Fibroblast of pulmonary artery (primary cell): ENCODE data around the gene LAMB4.

Source experiments
- DNase-seq: peaks from one replicate; pipeline ENCODE4 v3.0.0-alpha.2; 2010; ENCODE audit warnings: low read depth
- H3K4me3 ChIP-seq: replicated peaks from 2 replicates; pipeline ENCODE4 v1.5.1; 2011; ENCODE audit warnings: low read depth, mild to moderate bottlenecking, control low read depth, low read length, moderate library complexity
- TF ChIP-seq, protein P1 (sequence below): IDR thresholded peaks from 2 replicates; pipeline ENCODE4 v1.5.1; 2011; ENCODE audit warnings: mild to moderate bottlenecking, control low read depth, low read length, inconsistent platforms; ENCODE audit errors: missing control alignments

Gene LAMB4

DNA sequence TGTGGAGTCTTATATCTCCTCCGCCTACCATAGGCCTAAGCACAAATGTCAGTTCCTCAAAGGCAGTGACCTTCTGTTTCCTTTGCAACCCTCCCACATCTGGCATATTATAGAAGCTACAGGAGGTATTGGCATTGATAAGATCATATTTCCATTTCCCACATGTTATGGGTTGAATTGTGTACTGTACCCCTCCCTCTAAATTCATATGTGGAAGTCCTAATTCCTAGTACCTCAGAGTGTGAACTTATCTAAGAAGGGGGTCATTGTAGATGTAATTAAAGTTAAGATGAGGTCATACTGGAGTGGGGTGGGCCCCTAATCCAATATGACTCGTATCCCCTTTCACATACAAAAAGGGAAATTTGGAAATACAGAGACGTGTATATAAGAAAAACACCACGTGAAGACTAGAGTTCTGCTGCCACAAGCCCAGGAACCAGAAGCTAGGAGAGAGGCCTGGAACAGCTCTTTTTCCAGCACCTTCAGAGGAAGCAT is 6.1 kb upstream of the LAMB4 start:
- DNase-seq, result no peak
- no peak overlapping the region for H3K4me3 ChIP-seq
- TF ChIP-seq, protein P1, sequence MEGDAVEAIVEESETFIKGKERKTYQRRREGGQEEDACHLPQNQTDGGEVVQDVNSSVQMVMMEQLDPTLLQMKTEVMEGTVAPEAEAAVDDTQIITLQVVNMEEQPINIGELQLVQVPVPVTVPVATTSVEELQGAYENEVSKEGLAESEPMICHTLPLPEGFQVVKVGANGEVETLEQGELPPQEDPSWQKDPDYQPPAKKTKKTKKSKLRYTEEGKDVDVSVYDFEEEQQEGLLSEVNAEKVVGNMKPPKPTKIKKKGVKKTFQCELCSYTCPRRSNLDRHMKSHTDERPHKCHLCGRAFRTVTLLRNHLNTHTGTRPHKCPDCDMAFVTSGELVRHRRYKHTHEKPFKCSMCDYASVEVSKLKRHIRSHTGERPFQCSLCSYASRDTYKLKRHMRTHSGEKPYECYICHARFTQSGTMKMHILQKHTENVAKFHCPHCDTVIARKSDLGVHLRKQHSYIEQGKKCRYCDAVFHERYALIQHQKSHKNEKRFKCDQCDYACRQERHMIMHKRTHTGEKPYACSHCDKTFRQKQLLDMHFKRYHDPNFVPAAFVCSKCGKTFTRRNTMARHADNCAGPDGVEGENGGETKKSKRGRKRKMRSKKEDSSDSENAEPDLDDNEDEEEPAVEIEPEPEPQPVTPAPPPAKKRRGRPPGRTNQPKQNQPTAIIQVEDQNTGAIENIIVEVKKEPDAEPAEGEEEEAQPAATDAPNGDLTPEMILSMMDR, result no peak

DNA sequence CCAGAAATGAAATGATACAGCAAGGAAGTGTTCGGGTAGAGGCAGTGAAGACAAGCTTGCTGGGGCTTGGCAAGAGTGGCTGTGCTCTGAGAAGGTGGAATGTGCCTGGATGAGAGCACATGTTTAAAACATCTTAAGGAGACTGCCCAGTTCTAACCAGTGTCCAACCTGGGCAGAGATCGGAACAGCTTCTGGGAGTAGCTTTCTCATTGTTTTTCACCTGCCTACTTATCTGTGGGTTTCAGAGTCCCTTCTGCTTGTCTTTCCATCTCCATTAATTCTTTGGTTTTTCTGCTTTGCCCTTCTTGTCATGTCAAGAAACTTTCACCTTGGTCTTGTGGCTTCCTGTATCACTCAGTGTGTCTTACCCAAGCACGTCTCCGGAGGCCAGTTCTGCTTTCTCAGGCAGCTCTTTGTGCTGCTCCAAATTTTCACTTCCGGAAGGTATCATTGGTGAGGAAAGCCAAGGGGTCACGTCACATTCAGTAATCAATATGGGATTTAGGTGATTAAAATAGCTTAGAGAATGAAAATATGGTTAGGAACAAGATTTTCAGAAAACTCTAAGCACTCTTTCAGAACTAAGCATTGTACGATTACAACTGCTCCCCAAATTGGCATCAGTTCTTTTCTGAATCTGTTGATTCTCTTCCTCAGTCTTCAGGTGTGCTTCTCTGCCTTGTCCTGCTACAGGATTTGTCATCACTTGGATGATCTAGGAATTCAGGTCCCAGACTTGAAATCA is 5.5 kb upstream of the LAMB4 start:
- TF ChIP-seq, protein P1, result no peak
- no peak overlapping the region for H3K4me3 ChIP-seq
- no peak for DNase-seq

GRCh38 chr7:108134486-108134885 is 4.3 kb upstream of the LAMB4 start:
- no peak overlapping the region for H3K4me3 ChIP-seq
- no peak for DNase-seq
- TF ChIP-seq, protein P1, result no peak

DNA sequence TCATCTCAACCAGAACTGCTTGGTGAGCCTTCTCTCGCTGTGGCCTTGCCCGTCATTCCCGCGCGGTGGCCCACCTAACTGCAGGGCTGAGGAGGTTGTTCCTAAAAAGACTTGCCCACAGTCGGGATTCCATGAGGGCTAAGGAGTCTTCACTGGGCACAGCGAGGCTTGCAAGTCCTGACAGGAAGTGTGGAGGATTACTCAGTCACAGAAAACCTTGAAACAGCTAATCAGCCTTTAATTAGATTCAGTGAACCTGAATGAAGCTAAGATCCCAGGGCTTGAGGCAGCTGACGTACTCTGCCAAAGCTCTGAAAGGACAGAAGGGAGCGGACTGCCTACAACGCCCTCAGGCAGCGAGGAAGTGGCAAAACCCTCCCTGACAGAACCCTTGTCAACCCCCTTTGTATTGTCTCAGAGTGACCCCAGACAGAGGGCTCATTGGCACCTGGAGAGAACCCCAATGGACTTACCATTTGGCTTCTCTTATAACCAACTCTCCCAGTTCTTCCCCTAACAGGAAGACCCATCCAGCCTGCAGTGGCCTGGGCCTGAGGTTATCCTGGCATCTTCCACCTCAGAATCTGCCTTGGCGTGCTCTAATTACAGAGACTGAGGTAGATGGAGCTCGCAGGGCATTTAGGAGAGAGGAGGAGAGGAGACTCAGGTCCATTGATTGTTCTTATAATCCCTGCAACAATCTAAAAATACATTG is 2.5 kb upstream of the LAMB4 start:
- H3K4me3 ChIP-seq, result no peak overlapping the region
- no peak for DNase-seq
- TF ChIP-seq, protein P1, result no peak

DNA sequence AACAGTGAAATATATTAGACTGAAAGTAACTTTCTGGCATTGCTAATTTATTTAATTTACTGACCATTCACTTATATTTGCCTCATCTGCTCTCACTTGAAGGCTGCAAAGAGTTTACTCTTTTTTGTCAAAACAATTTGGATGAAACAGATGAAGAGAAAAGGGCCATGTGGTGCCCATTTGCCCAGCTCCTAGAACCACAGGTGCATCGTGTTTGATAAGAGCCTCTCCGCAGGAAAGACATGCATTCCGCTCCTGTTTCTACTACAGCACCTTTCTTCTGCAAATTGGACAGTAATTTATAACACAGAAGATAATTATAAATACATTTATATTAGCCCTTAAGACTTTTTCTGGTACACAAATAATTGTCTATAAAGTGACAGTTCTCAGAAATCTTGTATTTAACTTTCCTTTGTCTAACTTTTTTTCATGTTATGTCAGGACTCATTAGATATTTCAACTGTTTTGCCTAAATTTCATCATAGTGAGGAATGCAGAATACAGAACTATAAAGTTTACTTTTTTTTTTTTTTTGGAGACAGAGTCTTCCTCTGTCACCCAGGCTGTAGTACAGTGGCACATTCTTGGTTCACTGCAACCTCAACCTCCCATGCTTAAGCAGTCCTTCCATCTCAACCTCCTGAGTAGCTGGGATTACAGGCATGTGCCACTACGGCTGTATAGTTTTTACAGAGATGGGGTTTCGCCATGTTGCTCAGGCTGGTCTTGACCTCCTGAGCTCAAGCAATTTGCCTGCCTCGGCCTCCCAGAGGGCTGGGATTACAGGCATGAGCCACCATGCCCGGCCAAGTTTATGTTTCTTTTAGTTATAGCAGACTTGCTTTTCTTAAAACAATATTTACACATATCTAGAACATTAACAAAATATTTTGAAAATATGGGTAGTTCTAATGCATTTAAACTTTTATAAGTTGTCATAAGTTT is 869 bp downstream of the LAMB4 start:
- no peak for DNase-seq
- H3K4me3 ChIP-seq, result no peak overlapping the region
- TF ChIP-seq, protein P1, result no peak

DNA sequence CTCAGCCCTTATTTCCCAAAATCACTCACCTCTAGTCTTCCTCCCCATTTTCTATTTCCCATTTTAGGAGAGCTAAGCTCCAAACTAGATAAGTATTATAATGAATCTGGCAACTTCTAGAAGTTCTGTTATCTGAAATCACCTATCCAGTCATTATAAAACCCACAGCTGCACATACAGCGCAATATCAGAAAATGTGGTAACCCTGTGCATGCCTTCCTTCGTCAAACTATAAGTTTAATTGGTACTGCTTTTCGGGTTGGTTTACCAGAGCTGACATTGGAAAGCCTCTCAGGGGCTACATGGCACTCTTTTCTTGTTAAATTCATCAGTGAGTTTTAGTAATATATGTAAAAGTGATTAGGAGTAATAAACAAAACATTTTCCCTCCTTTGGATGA is 1.6 kb downstream of the LAMB4 start:
- TF ChIP-seq, protein P1, result no peak
- no peak for DNase-seq

More for the DNA sequence above, 1.6 kb downstream of the LAMB4 start:
- H3K4me3 ChIP-seq, result no peak overlapping the region
